ENCODE data around the gene JMJD4. TPM values are rescaled to one million over a fixed set of nuclear protein-coding genes. Genes with fewer than 3 reads are reported as not detected.
"Not testable (repeated sequence)": the region's sequence is repeated elsewhere in the genome, so short reads cannot be mapped to it uniquely, and the experiment has no call there.

The JMJD4 gene
- total and polyA plus RNA-seq, 2 of the 4 experiments (the other 2 are of a cell fraction) = 24.6 to 28.5 TPM

DNA sequence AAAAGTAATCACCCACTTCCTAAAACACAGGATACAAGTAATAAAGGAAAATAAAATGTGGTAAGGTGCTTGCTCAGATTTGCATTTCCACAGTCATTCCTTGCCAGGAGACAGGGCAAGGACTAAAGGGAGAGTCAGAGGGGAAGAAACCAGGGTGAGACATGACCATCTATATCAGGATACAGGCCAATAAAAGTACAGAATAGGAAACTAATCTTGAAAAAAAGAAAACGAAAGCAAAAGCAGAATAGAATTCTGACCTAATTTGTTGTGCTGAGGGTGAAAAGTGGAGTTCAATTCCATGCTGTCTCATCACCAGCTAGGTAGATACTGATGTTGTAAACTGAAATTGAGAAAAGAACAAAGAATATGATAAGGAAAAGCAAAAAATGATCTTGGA is 27.3 kb downstream of the JMJD4 start:
- Histone ChIP-seq H3K9me1 (ENCODE audit: insufficient read depth, low read length) (no peaks in the 10 kb centered on the region), H4K20me1 (ENCODE audit: insufficient read depth, low read length) (no peaks in the 10 kb centered on the region), H3K36me3 (ENCODE audit: control insufficient read depth, insufficient read depth, low read length) (no peaks in the 10 kb centered on the region), H3K9ac (ENCODE audit: low read depth, low read length) (no peak overlapping the region), H2AK5ac (ENCODE audit: low read depth, low read length) (no peak overlapping the region), H3K27me3 (ENCODE audit: control insufficient read depth, insufficient read depth, low read length) (no peaks in the 10 kb centered on the region), H2BK120ac (ENCODE audit: low read depth, low read length) (no peak overlapping the region), H4K91ac (ENCODE audit: insufficient read depth, low read depth, low read length) (no peak overlapping the region), H3K4me1 (ENCODE audit: control insufficient read depth, insufficient read depth, low read length) (no peaks in the 10 kb centered on the region), H3K79me1 (ENCODE audit: low read depth in 1 of 2, low read length in 2 of 2) (no peaks in the 10 kb centered on the region), H4K5ac (ENCODE audit: low read depth, low read length) (no peak overlapping the region), H3K56ac (ENCODE audit: extremely low read depth, insufficient read depth, low read length) (no peak overlapping the region), H2AK9ac (replicated peaks; ENCODE audit: low read depth, low read length, poor library complexity) (no peak overlapping the region), H2AFZ (replicated peaks; ENCODE audit: low read length, poor library complexity) (no peak overlapping the region), H2BK5ac (ENCODE audit: low read depth, low read length, poor library complexity, severe bottlenecking) (no peak overlapping the region), H3K18ac (ENCODE audit: low read depth, low read length) (no peak overlapping the region), H2BK15ac (ENCODE audit: low read depth, low read length) (no peak overlapping the region), H3K14ac (replicated peaks; ENCODE audit: low read depth, low read length) (no peak overlapping the region), H3K23ac (ENCODE audit: low read depth, low read length) (no peak overlapping the region), H4K8ac (ENCODE audit: low read depth in 2 of 2, low read length in 2 of 2) (no peak overlapping the region), H3K4me3 (ENCODE audit: insufficient read depth, low read depth, low read length) (no peak overlapping the region), H3K4me2 (ENCODE audit: low read depth, low read length) (peak overlapping the region; percentile 76; the same call in 1 of the 2 replicates), H3K9me3 (ENCODE audit: control insufficient read depth, insufficient read depth, low read length) (no peaks in the 10 kb centered on the region), H3K4ac (ENCODE audit: low read depth, low read length) (no peak overlapping the region), H2BK20ac (ENCODE audit: low read depth, low read length) (no peak overlapping the region), H3K27ac (ENCODE audit: insufficient read depth, low read length) (no peak overlapping the region)
- in situ Hi-C loops (cut with MboI; ENCODE audit: low sequenced_read_pairs) (no loop called here), intact Hi-C loops (cut with micrococcal nuclease) (no loop called here), dilution Hi-C loops (cut with HindIII; ENCODE audit: low sequenced_read_pairs, unreplicated experiment) (no loop called here)
- no CpG with 5 or more reads among the region's 1 CpG for WGBS, 2 experiments (ENCODE audit: extremely low coverage in 2 of 2, insufficient read length in 1 of 2)
- no peak for DNase-seq
- BruUV-seq (replicated peaks) = no TSS peak
- POLR2A ChIA-PET (ENCODE audit: unreplicated experiment) = no interaction called here
- CTCF ChIA-PET = interaction anchor here (0.5 kb wide), 1 partner anchor 187 kb away, joined by 3 read pairs; no protein-coding TSS in a partner anchor
- ATAC-seq (ENCODE audit: low read depth) = no peak; the same call in 1 of the 2 replicates
- no peak for TF ChIP-seq RFX5 (IDR thresholded peaks at IDR 0.05; ENCODE audit: low read depth, low read length)

DNA sequence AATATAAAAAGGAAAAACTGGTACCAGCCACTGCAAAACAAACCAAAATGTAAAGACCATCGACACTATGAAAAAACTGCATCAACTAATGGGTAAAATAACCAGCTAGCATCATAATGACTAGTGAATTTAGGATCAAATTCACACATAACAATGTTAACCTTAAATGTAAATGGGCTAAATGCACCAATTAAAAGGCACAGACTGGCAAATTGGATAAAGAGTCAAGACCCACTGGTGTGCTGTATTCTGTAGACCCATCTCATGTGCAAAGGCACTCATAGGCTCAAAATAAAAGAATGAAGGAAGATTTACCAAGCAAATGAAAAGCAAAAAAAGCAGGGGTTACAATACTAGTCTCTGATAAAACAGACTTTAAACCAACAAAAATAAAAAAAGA is 33.5 kb downstream of the JMJD4 start:
- POLR2A ChIA-PET (ENCODE audit: unreplicated experiment); H2AK5ac ChIP-seq (ENCODE audit: low read depth, low read length); H3K36me3 ChIP-seq (ENCODE audit: control insufficient read depth, insufficient read depth, low read length); H4K8ac ChIP-seq (ENCODE audit: low read depth in 2 of 2, low read length in 2 of 2); CTCF ChIA-PET; H3K9me1 ChIP-seq (ENCODE audit: insufficient read depth, low read length); H3K27ac ChIP-seq (ENCODE audit: insufficient read depth, low read length); H3K9me3 ChIP-seq (ENCODE audit: control insufficient read depth, insufficient read depth, low read length); ATAC-seq (ENCODE audit: low read depth); H2BK5ac ChIP-seq (ENCODE audit: low read depth, low read length, poor library complexity, severe bottlenecking); intact Hi-C loops (cut with micrococcal nuclease); dilution Hi-C loops (cut with HindIII; ENCODE audit: low sequenced_read_pairs, unreplicated experiment); H3K4me1 ChIP-seq (ENCODE audit: control insufficient read depth, insufficient read depth, low read length); H3K9ac ChIP-seq (ENCODE audit: low read depth, low read length); H4K91ac ChIP-seq (ENCODE audit: insufficient read depth, low read depth, low read length); H3K4ac ChIP-seq (ENCODE audit: low read depth, low read length); H4K5ac ChIP-seq (ENCODE audit: low read depth, low read length); H2BK20ac ChIP-seq (ENCODE audit: low read depth, low read length); H3K14ac ChIP-seq (replicated peaks; ENCODE audit: low read depth, low read length); H3K18ac ChIP-seq (ENCODE audit: low read depth, low read length); DNase-seq; H2BK15ac ChIP-seq (ENCODE audit: low read depth, low read length); H2AFZ ChIP-seq (replicated peaks; ENCODE audit: low read length, poor library complexity); H3K27me3 ChIP-seq (ENCODE audit: control insufficient read depth, insufficient read depth, low read length); H3K79me1 ChIP-seq (ENCODE audit: low read depth in 1 of 2, low read length in 2 of 2); H2BK120ac ChIP-seq (ENCODE audit: low read depth, low read length); H3K4me3 ChIP-seq (ENCODE audit: insufficient read depth, low read depth, low read length); H4K20me1 ChIP-seq (ENCODE audit: insufficient read depth, low read length); H3K4me2 ChIP-seq (ENCODE audit: low read depth, low read length); H3K23ac ChIP-seq (ENCODE audit: low read depth, low read length); H2AK9ac ChIP-seq (replicated peaks; ENCODE audit: low read depth, low read length, poor library complexity); in situ Hi-C loops (cut with MboI; ENCODE audit: low sequenced_read_pairs); BruUV-seq (replicated peaks); H3K56ac ChIP-seq (ENCODE audit: extremely low read depth, insufficient read depth, low read length): not testable (repeated sequence)
- no CpG with 5 or more reads among the region's 1 CpG for whole genome bisulfite sequencing, 2 experiments (ENCODE audit: extremely low coverage in 2 of 2, insufficient read length in 1 of 2)
